GM12891 (cell line): Measurements from ENCODE around the gene C14orf39.
"Not testable (repeated sequence)": the region's sequence is repeated elsewhere in the genome, so short reads cannot be mapped to it uniquely, and the experiment has no call there.

ENCODE experiments used
- DNase-seq: peaks from one replicate; pipeline ENCODE4 v3.0.0; 2011; ENCODE audit warnings: low spot score; ENCODE audit not compliant: insufficient read length
- FAIRE-seq: peaks from 2 replicates; lab custom pipeline; 2011; peaks lifted over from hg19 to GRCh38; lab: Jason Lieb, UNC
- PAX5 ChIP-seq: IDR thresholded peaks from 2 replicates; pipeline ENCODE4 v1.6.1; 2011; ENCODE audit warnings: low read length, moderate library complexity, mild to moderate bottlenecking; ENCODE audit not compliant: insufficient read depth, severe bottlenecking
- POLR2A ChIP-seq: IDR thresholded peaks from 2 replicates; pipeline ENCODE4 v1.6.1; 2011; ENCODE audit warnings: low read depth, low read length, control low read depth
- POLR2AphosphoS5 ChIP-seq: IDR thresholded peaks from 2 replicates; pipeline ENCODE4 v1.6.1; 2011; ENCODE audit warnings: low read depth, low read length, control low read depth
- POU2F2 ChIP-seq: IDR thresholded peaks from 2 replicates; pipeline ENCODE4 v1.6.1; 2011; ENCODE audit warnings: low read depth, mild to moderate bottlenecking, control low read depth, low read length, moderate library complexity
- SPI1 ChIP-seq: IDR thresholded peaks from 2 replicates; pipeline ENCODE4 v1.6.1; 2011; ENCODE audit warnings: low read depth, low read length, control low read depth
- TAF1 ChIP-seq: IDR thresholded peaks from 2 replicates; pipeline ENCODE4 v1.6.1; 2011; ENCODE audit warnings: low read depth, low read length, control low read depth

The C14orf39 gene

GRCh38 chr14:60502541-60502940 is 16.7 kb upstream of the C14orf39 start:
- FAIRE-seq (no peak), DNase-seq (no peak)
- TF ChIP-seq POLR2AphosphoS5 (no peak), TAF1 (no peak), POLR2A (no peak), POU2F2 (no peak)

- FAIRE-seq, result no peak
- DNase-seq, result no peak
- TF ChIP-seq POLR2A (no peak), POU2F2 (no peak), TAF1 (no peak), SPI1 (no peak), POLR2AphosphoS5 (no peak), PAX5 (no peak)
Observed at GRCh38 chr14:60495946-60496345, 10.1 kb upstream of the C14orf39 start.

DNA sequence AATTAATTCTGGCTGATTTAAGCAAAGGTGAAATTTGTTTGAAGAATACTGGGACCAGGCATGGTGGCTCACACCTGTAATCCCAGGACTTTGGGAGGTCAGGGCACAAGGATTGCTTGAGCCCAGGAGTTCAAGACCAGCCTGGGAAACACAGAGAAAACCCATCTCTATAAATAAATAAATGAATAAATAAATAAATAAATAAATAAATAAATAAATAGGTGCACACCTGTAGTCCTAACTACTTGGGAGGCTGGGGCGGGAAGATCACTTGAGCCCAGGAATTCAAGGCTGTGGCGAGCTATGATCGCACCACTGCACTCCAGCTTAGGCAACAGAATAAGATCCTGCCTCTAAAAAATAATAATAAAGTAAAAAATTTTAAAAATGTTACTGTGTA is 4.4 kb upstream of the C14orf39 start:
- TF ChIP-seq POLR2AphosphoS5 (no peak), POU2F2 (no peak), PAX5 (no peak), POLR2A (no peak), SPI1 (no peak), TAF1 (no peak)
- FAIRE-seq (no peak), DNase-seq (no peak)

DNA sequence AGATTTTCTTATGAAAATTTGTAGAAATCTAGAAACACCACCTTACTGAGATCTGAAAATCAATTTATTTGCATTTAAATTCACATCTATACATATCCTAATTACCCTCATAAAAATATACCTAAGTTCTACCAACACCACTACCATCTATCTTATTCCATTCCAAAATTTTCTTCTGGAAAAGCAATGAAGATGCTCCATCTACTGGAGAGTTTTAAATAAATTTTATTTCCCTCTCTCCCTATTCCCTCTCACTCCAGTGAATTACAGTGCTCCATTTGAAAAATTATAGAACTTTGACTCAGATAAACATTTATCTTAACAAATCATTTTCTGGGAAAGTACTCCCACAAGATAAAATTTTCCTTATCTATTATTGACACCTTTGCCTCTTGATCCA is 2.3 kb upstream of the C14orf39 start:
- FAIRE-seq (no peak), DNase-seq (no peak)
- no peak for TF ChIP-seq POU2F2
- TF ChIP-seq PAX5, result no peak
- no peak for TF ChIP-seq TAF1
- TF ChIP-seq SPI1, result no peak
- TF ChIP-seq POLR2A, result no peak
- no peak for TF ChIP-seq POLR2AphosphoS5

DNA sequence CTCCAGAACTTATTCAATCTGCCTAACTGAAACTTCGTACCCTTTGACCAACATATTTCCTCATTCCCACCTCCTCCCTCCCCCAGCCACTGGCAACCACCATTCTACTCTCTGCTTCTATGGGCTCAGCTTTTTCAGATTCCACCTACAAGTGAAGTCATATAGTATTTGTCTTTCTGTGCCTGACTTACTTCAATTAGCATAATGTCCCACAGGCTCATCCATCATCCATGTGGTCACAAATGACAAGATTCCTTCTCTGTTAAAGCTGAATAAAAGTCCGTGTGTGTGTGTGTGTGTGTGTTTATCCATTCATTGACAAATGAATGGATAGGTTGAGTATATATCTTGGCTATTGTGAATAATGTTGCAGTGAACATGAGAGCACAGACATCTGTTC is 1.3 kb upstream of the C14orf39 start:
- FAIRE-seq, result no peak
- TF ChIP-seq POU2F2 (no peak), PAX5 (no peak), POLR2AphosphoS5 (no peak), SPI1 (no peak)
- DNase-seq, result no peak

DNA sequence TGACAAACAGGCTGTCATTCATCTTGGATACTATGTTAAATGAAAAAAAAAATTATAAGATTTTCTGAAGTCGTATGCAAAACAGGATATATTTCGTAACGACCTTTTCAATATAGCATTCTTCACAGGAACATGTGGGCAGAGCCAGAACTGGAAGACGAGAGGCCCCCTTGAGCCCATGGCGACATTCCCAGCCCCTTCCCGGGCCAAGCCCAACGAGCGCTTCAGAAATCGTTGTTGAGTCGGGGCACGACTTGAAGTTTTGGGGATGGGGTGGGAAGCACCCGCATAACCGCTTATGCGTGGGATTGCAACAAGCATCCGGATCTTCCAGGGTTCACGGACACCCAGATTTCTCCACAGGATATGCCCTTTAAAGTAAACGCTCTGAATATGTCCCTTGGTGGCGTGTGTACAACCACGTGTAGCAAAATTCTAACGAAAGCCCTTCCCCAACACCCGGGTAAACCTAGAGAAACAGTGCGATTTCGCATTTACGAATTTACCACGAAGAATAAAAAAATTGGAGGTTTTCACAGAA is 736 bp downstream of the C14orf39 start:
- no peak for DNase-seq
- FAIRE-seq, result no peak
- no peak for TF ChIP-seq SPI1
- no peak for TF ChIP-seq POLR2AphosphoS5
- TF ChIP-seq POLR2A, result no peak
- no peak for TF ChIP-seq TAF1
- TF ChIP-seq PAX5, result no peak
- TF ChIP-seq POU2F2, result no peak

GRCh38 chr14:60482743-60483142 is 3.1 kb downstream of the C14orf39 start:
- TF ChIP-seq POLR2AphosphoS5 (no peak), PAX5 (no peak), TAF1 (no peak), POLR2A (no peak), SPI1 (no peak), POU2F2 (no peak)
- DNase-seq, result no peak
- FAIRE-seq, result no peak

DNA sequence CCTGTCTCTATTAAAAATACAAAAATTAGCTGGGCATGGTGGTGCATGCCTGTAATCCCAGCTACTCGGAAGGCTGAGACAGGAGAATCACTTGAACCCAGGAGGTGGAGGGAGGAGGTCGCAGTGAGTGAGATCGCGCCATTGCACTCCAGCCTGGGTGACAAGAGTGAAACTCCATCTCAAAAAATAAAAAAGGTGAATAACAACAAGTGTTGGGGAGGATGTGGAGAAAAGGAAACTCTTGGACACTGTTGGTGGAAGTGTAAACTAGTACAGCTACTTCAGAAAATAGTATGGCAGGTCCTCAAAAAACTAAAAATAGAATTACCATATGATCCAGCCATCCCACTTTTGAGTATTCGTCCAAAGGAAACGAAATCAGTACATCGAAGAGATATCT is 5.6 kb downstream of the C14orf39 start:
- FAIRE-seq, DNase-seq: not testable (repeated sequence)

DNA sequence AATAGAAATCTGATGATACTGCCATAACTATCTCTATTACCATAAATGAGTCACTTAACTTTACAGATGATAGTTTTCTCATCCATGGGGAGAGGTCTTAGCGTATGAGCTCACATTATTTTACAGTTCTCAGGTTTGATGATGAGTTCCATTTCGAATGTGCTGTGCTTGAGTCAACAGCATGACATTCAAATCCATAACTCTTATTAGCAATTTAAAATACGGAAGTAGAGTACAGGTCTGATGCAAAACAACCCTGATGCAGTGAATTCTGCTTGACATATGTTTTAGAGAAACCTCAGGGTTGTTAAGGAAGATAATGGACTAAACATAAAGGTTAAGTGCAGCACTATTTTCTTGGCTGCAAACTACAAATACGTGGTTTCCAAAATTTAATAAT is 30.0 kb downstream of the C14orf39 start:
- DNase-seq (no peak), FAIRE-seq (no peak)
- TF ChIP-seq POU2F2 (no peak), POLR2AphosphoS5 (no peak), TAF1 (no peak), SPI1 (no peak), PAX5 (no peak), POLR2A (no peak)

DNA sequence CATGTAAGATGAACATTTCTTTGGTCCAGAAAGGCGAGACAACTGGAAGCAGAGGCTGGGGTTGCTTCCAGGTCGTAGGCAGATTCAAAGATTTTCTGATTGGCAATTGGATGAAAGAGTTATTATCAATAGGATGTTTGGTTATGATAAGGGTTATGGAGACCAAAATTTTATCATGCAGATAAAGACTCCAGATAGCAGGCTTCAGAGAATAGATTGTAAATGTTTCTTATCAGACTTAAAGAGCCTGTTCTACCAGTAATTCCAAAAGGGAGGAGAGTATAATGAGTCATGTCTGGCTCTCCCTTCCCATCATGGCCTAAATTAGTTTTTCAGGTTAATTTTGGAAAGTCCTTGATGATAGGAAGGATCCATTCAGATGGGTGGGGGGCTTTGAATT is 55.6 kb downstream of the C14orf39 start:
- DNase-seq, result no peak
- TF ChIP-seq SPI1, result no peak
- TF ChIP-seq PAX5, result no peak
- no peak for TF ChIP-seq POLR2AphosphoS5
- no peak for TF ChIP-seq POLR2A
- TF ChIP-seq POU2F2, result no peak
- TF ChIP-seq TAF1, result no peak
- no peak for FAIRE-seq

- FAIRE-seq (no peak), DNase-seq (no peak)
- TF ChIP-seq SPI1 (no peak), PAX5 (no peak), POU2F2 (no peak), POLR2A (no peak)
Observed at GRCh38 chr14:60420050-60420449, 65.8 kb downstream of the C14orf39 start.

- not testable (repeated sequence) for FAIRE-seq
Observed at GRCh38 chr14:60397550-60397949, 88.3 kb downstream of the C14orf39 start.

More at GRCh38 chr14:60397550-60397949, 88.3 kb downstream of the C14orf39 start:
- not testable (repeated sequence) for DNase-seq
